ENCODE data around the gene CLEC4F. TPM values are rescaled to one million over a fixed set of nuclear protein-coding genes. Genes with fewer than 3 reads are reported as not detected.
A peak's percentile ranks its signal among the peaks of the same experiment; 100 is the strongest.

CLEC4F gene, protein sequence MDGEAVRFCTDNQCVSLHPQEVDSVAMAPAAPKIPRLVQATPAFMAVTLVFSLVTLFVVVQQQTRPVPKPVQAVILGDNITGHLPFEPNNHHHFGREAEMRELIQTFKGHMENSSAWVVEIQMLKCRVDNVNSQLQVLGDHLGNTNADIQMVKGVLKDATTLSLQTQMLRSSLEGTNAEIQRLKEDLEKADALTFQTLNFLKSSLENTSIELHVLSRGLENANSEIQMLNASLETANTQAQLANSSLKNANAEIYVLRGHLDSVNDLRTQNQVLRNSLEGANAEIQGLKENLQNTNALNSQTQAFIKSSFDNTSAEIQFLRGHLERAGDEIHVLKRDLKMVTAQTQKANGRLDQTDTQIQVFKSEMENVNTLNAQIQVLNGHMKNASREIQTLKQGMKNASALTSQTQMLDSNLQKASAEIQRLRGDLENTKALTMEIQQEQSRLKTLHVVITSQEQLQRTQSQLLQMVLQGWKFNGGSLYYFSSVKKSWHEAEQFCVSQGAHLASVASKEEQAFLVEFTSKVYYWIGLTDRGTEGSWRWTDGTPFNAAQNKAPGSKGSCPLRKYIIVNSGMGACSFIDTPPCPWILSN
- total RNA-seq = not detected in 2 replicates

DNA sequence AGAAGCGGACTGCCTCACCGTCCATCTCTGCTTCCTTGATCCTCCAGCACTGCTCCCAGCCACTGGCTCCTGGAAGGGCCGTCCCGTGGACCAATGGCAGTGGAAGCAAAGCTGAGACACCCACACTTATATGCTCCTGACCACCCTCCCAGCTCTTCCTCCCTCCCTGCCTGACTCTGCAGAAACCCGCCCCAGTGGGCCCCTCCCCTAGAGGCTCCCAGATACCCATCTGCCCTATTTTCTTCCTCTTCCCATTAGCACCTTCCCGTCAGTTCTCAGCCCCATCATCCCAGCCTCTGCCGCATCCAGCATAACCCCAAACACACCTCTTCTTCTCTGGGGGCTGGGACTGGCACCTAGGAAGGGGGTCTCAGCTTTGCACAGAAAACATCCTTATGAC, at the start of gene CLEC4F:
Gene CLEC4F (minus strand): TSS at position 101 of the 400 bp plus-strand sequence. CDS start 76 bp downstream, at position 25.
- no peak for DNase-seq (ENCODE audit: low read depth, low spot score)

DNA sequence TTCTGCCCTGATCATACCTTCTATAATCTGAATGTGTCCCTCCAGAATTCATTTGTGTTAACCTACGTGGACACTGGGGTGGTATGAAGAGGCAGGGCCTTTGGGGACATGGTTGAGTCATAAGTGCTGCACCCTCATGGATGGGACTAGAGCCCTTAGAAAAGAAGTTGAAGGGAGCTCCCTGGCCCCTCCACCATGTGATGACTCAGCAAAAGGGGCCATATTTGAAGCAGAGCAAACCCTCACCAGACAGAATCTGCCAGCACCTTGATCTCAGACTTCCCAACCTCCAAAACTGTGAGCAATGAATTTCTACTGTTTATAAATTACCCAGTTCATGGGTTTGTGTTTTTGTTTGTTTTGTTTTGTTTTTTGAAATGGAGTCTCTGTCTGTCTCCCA, 48.6 kb upstream of the CLEC4F start:
- no peak for DNase-seq (ENCODE audit: low read depth, low spot score)

DNA sequence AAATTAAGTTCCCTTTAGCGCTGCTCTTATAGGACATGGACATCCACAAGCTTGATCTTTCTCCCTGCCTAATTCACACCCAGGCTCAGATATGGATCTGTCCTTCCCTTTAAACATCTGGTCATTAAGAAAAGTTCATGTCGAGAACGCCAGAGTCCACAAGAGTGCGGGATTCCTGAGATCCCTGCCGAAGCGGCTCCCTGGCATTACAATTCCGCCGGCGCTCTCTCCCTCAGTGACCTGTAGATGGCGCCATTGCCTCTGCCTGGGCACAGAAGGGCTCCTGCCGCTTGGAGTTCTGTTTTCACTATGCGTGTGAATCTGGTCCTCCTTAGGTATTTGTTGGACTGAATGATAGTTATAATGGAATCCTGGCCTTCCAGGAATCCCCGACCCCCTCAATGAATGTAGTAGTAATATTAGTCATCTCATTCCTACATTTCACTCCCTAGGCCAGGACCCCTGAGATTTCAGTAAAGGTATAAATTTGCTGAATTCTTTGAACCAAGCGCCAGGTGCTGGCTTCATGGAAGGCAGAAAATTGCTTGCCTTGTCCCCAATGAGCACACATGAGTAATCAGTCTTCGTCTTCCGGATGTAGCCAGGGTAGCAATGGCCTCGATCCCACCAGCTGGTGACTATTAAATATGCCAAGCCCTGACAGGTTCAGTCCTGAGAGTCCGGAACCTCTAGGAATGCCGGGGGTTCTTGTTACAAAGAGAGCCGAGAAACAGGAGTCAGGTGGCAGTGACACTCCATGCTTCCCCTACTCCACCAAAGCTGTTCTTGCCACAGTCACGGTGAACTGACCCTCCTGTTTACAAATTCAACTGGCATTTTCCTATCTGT, 41.6 kb upstream of the CLEC4F start:
- peak; percentile 19 for DNase-seq (ENCODE audit: low read depth, low spot score)

DNA sequence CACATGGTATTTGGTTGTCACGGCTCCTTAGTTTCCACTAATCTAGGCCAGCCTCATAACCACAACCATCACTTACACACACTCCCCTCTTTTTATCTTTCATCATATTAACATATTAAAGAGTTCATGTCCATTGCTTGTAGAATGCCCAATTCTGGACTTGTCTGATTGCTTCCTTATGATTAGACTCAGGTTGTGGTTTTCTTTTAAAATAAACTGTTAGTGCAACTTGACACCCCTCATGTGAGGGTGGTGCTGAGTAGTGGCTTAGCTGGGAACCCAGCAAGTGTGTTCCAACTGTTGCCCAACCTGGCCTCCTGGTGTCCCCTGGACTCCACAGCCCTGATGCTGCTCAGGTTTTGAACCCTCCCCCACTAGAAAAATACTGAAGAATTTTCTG, 35.3 kb upstream of the CLEC4F start:
- DNase-seq (ENCODE audit: low read depth, low spot score) = no peak

GRCh38 chr2:70854411-70854810, 34.0 kb upstream of the CLEC4F start:
- DNase-seq (ENCODE audit: low read depth, low spot score) = no peak

DNA sequence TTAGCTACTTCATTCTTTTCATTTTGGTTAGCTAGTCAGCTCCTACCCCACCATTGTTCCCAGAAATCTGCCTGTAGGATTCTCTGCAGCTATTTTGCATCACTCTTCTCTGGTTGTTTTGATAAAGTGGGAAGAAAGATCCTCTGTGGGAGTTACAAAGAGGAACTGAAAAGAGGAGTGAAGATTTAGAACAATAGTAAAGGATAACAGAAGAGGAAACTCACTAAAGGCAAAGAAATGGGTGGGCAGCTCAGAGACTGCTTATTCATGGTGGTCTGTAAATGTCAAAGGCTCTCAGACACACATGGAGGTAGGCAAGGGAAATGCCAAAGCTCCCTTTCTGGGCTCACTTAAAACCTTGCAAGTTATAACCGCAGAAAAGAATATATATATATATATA, 32.4 kb upstream of the CLEC4F start:
- DNase-seq (ENCODE audit: low read depth, low spot score) = no peak

DNA sequence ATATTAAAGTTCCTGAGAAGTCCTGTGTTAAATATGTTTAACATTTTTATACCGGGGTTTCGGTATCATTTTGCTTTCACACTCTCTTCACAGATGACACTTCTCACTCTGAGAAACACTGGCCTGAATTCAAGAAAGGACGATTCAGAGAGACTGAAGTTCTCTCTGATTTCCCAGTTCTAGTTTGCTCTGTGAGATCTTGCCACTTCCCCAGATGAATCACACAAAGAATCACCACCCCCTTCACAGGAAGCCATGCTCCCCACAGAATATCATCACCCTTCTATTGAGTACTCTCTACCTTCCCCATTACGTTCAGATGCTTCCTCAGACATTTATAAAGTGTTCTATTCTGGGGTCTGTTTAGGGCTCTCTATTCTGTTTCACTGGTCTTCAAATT, 31.3 kb upstream of the CLEC4F start:
- no peak for DNase-seq (ENCODE audit: low read depth, low spot score)

GRCh38 chr2:70850925-70851324, 30.5 kb upstream of the CLEC4F start:
- DNase-seq (ENCODE audit: low read depth, low spot score) = no peak

DNA sequence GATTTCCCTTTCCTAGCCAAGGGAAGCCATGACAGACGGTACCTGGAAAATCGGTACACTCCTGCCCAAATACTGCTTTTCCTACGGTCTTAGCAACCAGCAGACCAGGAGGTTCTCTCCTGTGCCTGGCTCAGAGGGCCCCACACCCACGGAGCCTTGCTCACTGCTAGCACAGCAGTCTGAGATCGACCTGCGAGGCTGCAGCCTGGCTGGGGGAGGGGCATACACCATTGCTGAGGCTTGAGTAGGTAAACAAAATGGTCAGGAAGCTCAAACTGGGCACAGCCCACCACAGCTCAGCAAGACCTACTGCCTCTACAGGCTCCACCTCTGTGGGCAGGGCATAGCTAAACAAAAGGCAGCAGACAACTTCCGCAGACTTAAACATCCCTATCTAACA, 22.0 kb upstream of the CLEC4F start:
- DNase-seq (ENCODE audit: low read depth, low spot score) = no peak

- DNase-seq (ENCODE audit: low read depth, low spot score) = no peak
Observed at GRCh38 chr2:70837980-70838925, 17.9 kb upstream of the CLEC4F start.

GRCh38 chr2:70835643-70836042, 15.2 kb upstream of the CLEC4F start, which contains the start of gene CD207:
CD207 (minus strand) TSS chr2:70835816; CDS start chr2:70835776, 40 bp downstream.
- no peak for DNase-seq (ENCODE audit: low read depth, low spot score)

DNA sequence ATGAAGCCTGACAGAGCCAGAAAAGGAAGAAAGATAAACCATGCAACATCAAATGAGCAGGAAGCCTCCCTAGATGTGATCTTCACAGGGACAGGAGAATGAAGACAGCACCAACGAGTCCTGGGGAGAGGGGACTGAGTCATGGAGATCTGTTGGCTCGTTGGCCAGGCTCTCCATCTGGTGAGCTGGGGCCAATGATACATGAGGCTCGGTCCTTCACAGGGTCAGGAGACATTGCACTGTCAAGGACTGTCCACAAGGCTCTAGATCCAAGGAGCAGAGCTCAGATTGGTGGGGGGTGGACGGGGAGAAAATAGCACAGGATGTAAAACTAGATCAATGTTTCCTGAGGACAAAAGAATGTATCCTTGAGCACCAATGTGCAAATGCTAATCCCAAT, 14.5 kb upstream of the CLEC4F start:
- no peak for DNase-seq (ENCODE audit: low read depth, low spot score)

DNA sequence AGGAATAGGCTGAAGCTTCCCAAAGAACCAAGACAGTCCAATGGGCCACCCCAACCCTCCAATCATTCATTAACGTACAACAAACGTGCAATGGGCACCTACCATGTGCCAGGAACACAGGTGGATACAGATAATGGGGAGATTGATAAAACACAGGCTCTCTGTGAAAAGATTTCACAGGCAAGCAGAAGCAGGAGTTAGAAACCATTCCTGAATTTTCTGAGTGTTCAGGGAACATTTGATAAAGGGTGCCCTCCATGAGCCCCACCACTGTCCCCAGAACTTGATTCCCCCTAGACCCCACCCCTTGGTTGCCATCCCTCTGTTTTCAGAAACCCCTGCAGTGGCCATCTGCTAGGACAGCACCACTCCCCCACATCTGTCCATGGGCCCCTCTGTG, 13.7 kb upstream of the CLEC4F start:
- DNase-seq (ENCODE audit: low read depth, low spot score) = no peak

GRCh38 chr2:70833246-70833645, 12.8 kb upstream of the CLEC4F start:
- no peak for DNase-seq (ENCODE audit: low read depth, low spot score)

DNA sequence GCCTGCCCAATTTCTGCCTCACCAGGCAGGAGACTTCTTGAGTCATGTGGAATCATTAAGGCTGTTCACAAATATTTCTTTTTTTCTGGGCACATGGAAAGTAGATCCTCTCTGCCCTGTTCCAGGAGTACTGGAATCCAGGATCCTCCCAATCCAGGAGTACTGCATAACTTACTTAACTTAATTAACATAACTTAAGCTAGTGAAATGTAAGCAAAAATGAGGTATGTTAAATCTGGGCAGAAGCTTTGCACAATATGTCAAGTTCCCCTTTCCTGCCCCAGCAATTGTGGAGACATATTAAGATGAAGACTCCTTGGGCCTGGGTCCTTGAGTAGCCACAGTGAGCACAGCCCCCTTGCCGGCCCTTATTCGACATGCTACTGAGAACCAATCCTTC, 12.0 kb upstream of the CLEC4F start:
- no peak for DNase-seq (ENCODE audit: low read depth, low spot score)

GRCh38 chr2:70831861-70832260, 11.5 kb upstream of the CLEC4F start:
- peak; percentile 8 for DNase-seq (ENCODE audit: low read depth, low spot score)

- no peak for DNase-seq (ENCODE audit: low read depth, low spot score)
Observed at GRCh38 chr2:70830366-70830765, 10.0 kb upstream of the CLEC4F start.

GRCh38 chr2:70829916-70830315, 9.5 kb upstream of the CLEC4F start:
- no peak for DNase-seq (ENCODE audit: low read depth, low spot score)

DNA sequence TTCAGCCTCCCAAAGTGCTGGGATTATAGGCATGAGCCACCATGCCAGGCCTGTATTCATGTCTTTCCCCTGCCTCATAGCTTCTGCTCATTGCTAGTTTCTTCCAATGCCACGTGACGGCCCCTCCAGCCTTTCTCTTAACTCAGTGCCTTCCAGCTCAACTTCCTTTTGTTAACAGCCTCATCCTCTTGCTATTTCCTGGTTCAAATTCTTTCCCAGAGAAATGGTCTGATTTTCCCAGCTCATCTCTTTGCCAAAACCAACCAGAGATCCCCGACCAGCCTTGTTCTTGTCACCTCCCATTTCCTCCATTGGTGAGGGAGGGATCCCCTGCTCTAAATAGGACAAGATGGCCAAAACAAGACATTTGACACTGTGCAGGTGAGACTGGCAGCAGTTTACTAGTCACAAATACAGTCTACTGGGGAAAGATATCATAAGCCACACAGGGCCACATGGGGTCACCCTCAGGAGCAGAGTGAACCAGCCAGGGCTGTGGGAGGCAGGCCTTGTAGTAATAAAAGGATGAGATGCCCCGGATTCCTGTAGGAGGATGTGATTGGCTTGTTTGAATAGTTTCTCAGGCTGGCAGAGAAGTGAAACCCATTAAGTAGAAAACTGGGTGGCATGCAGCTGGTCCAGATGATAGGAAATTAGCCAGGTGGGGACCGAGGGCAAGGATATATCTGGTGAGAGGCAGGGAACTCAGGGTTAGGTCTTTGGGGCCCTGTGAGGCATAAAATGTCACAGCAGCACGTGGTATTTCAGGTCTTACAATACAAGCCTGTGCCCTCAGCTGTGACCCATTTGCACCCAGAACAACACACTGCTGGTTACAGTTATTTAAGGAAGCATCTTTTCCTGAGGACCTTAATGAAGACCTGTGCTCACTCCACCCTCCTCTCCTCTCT, 8.8 kb upstream of the CLEC4F start:
- peak; percentile 86 for DNase-seq (ENCODE audit: low read depth, low spot score)

DNA sequence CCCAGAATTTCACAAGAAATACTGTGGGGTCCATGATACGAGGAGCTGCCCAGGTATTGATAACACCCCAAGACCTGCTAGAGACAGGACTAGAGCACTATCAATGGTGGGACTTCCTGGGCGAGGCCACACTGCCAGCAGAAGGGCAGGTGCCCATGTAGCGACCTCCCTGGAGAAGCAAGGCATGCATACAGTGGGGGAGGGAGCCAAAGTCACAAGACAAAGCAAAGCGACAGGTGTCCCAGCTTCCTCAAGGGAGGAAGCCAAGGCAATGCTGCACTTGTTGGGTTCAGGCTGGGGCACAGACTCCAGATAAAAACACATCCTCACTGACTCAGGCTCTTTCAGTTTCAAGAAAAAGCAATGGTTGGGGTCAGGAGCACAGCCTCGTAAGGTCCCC, 7.7 kb upstream of the CLEC4F start:
- no peak for DNase-seq (ENCODE audit: low read depth, low spot score)

Data from pulmonary artery endothelial cell (primary cell).